ENCODE measurements around the gene USP36.

USP36 gene

DNA sequence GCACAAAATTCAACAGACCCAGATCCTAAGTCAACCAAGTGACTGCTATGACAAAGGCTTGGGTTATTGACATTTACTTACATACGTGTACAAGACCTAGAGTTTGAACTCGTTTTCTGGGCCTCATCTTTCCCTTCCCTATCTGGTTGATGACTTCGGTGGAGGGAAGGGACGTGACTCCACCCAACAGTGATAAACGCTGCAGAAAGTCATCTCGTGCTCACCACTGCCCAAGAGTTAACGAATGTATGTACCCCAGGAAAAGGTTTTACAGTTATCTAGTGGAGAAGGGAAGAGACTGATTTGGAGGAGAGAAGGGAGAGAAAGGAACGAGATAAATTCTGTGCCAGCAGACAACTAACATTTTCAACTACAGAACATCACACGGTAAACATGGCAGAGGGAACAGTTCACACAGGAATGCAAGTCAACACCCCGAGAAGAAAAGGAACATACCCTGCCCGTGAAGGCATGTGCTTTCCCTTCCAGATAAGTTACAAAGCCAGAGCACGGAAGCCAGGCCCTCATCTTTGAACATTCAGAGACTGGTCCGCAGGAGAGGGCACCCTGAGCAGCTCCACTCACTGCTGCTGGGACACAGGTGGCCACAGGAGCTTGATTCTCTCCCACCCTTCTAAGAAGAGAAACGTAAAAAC, 44.6 kb downstream of the USP36 start:
- TF ChIP-seq, protein P1, sequence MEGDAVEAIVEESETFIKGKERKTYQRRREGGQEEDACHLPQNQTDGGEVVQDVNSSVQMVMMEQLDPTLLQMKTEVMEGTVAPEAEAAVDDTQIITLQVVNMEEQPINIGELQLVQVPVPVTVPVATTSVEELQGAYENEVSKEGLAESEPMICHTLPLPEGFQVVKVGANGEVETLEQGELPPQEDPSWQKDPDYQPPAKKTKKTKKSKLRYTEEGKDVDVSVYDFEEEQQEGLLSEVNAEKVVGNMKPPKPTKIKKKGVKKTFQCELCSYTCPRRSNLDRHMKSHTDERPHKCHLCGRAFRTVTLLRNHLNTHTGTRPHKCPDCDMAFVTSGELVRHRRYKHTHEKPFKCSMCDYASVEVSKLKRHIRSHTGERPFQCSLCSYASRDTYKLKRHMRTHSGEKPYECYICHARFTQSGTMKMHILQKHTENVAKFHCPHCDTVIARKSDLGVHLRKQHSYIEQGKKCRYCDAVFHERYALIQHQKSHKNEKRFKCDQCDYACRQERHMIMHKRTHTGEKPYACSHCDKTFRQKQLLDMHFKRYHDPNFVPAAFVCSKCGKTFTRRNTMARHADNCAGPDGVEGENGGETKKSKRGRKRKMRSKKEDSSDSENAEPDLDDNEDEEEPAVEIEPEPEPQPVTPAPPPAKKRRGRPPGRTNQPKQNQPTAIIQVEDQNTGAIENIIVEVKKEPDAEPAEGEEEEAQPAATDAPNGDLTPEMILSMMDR (IDR thresholded peaks at IDR 0.05; ENCODE audit: low read depth, low read length), result no peak
- DNase-seq (ENCODE audit: extremely low read depth, low read depth), result no peak

DNA sequence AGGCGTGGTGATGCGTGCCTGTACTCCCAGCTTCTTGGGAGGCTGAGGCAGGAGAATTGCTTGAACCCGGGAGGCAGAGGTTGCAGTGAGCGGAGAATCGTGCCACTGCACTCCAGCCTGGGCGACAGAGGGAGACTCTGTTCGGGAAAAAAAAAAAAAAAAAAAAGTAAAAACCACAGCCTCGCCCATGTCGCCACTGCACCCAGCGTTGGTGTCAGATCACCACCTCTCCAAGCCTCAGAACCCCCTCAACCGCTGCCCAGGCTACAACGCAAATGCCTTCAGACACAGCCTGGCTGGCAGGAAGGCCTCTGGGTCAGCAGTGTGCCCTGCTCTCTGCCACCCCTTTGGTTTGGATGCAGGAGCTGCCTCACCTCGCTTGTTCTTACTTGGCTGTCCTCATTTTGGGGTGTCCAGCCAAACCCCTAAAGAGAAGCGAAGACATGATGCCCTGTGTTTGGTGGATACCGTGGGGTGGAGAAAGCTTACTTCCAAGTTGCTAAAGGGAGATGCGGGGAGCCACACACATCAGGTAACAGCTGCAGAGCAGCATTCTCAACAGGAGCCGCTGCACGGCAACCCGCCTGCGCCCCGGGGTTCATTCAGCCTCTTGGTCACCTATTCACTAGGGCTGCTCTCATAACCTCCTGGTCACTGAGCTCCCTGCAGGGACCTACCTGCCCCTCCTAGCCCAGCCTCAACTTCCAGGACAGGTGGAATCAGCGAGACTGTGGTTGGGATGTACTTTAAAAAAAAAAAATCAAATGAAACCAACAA, 45.6 kb downstream of the USP36 start:
- no peak for DNase-seq (ENCODE audit: extremely low read depth, low read depth)

DNA sequence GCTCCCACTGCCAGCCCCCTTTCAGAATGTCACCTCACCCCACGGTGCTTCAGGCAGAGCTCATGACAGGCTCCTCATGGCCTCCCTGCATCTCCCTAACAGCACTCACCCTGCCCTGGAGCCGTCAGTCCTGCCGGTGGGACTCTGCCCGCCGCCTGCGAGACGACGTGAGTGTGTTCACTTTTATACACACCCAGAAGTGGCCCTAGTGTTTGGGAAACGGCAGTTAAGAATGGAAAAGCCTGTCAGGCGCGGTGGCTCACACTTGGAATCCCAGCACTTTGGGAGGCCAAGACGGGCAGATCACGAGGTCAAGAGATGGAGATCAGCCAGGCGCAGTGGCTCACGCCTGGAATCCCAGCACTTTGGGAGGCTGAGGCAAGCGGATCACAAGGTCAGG, 46.2 kb downstream of the USP36 start:
- DNase-seq (ENCODE audit: extremely low read depth, low read depth), result no peak
- TF ChIP-seq, protein P1 (IDR thresholded peaks at IDR 0.05; ENCODE audit: low read depth, low read length), result no peak

More for the DNA sequence above, 45.6 kb downstream of the USP36 start:
- TF ChIP-seq, protein P1 (IDR thresholded peaks at IDR 0.05; ENCODE audit: low read depth, low read length), result no peak

DNA sequence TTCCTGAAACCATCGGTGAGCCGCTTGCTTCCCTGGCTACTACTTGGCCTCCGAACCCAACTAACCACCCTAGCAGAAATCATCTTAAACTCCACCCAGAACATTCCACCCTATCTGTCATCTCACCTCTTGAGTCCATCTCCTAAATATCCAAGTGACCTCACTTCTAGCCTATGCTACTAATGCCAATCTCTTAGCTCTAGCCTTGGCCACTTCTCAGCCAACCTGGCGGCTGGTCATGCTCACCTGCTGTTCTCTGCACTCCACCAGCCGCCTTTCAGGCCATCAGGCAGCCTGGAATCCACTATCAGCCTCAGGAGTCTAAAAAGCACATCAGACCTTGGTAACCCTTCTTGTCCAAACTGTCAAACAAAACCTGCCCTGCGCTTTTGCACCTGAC, 46.6 kb downstream of the USP36 start:
- no peak for DNase-seq (ENCODE audit: extremely low read depth, low read depth)

DNA sequence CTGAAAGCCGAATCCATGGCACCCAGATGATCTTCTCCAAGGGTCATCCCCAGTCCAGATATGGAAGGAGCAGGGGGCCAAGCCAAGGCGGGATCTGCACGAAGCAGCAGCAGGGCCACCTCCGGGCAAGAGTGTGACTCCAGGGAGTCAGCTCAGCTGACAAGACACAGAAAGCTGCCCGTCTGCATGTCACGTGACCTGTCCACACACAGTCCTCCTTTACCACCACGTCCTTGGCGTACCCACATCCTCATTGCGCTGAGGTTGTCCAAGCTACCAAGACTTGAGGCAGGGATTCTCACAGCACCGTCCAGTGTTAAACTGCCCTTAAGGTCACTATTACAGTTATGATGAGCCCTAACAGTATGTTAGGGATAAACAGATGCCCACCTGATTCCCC, 47.2 kb downstream of the USP36 start:
- DNase-seq (ENCODE audit: extremely low read depth, low read depth), result no peak

More for the DNA sequence above, 46.6 kb downstream of the USP36 start:
- TF ChIP-seq, protein P1 (IDR thresholded peaks at IDR 0.05; ENCODE audit: low read depth, low read length), result no peak

DNA sequence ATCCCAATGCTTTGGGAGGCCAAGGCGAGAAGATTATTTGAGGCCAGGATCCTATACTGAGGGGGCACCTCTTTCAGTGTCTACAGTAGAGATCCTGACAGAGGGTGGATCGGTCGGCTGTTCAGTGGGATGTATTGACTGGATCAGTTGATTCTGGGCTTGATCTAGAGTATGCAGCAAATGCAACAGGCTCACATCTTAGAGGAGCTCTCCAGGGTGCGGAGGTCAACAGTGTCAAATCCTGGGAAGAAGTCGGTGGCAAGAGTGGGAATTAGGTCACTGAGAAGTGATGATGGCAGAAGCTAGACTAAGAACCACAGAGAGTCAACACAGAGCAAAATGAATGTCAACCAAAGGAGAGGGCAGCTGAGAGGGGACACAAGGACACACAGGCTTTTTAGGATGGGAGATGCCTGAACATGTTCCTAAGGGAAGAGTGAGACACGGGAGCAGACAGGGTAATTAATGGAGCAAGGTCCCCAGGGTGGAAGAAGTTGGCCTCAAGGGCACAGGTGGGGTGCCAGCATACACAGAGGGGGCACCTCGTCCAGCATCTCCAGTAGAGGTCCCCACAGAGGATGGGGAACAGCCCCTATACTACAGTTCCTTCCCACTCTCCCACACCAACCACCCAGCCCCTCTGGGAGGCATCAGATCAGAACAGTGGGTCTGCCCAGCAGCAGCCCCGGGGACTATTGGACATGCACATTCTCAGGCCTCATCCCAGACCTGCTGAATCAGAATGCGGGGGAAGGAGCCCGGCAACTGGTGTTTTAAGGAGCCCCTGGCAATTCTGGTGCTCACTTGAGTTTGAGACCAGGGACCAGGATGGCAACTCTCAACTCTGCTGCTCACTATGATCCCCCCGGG, 48.5 kb downstream of the USP36 start:
- TF ChIP-seq, protein P1 (IDR thresholded peaks at IDR 0.05; ENCODE audit: low read depth, low read length), result no peak
- DNase-seq (ENCODE audit: extremely low read depth, low read depth), result no peak

More for the DNA sequence above, 47.2 kb downstream of the USP36 start:
- TF ChIP-seq, protein P1 (IDR thresholded peaks at IDR 0.05; ENCODE audit: low read depth, low read length), result no peak

All from AG09319 (cell line).